Caco-2 (cell line): ENCODE data around the gene COL4A4. TPM values are rescaled to one million over a fixed set of nuclear protein-coding genes. Genes with fewer than 3 reads are reported as not detected.

Source experiments
- BruUV-seq: library from RNA; stranded (reverse); fragments of 400-500 nt; replicated peaks from 2 replicates; lab custom pipeline; 2021; lab: Mats Ljungman, UMichigan
- CTCF ChIA-PET: fragments of 300-600 bp; sonication (Branson Sonifier 250); formaldehyde crosslinking; loops from one replicate; lab custom pipeline; 2022; ENCODE audit warnings: antibody characterized with exemption; lab: Charles Lee
- POLR2A ChIA-PET: fragments of 300-600 bp; sonication (Branson Sonifier 250); formaldehyde crosslinking; loops from one replicate; lab custom pipeline; 2022; ENCODE audit warnings: antibody characterized with exemption; lab: Charles Lee
- DNase-seq, 2 experiments: peaks; one replicate each; pipeline versions ENCODE4 v3.0.0 to v3.0.0-alpha.2; 2020 to 2022
- H3K27me3 ChIP-seq: replicated peaks from 2 replicates; pipeline ENCODE4 v1.6.0; 2011; ENCODE audit warnings: low read length; ENCODE audit not compliant: control insufficient read depth, insufficient read depth
- H3K36me3 ChIP-seq: 2 replicates; pipeline ENCODE4 v1.5.1; 2011; ENCODE audit warnings: low read length; ENCODE audit not compliant: control insufficient read depth, insufficient read depth
- H3K4me1 ChIP-seq: fragments of 250-450 bp; sonication (Bioruptor Pico); 2 replicates; pipeline ENCODE4 v1.5.1; 2020; ENCODE audit warnings: mild to moderate bottlenecking
- H3K4me3 ChIP-seq: 2 replicates; pipeline ENCODE4 v1.5.1; 2011; ENCODE audit warnings: low read depth, mild to moderate bottlenecking, control low read depth, low read length
- H3K9me3 ChIP-seq: fragments of 250-450 bp; sonication (Bioruptor Pico); 2 replicates; pipeline ENCODE4 v1.5.1; 2020; ENCODE audit warnings: mild to moderate bottlenecking, moderate library complexity
- H3K27ac Mint-ChIP-seq: one replicate; pipeline ENCODE4 v1.8.0; 2022; ENCODE audit warnings: mixed read lengths; ENCODE audit not compliant: unreplicated experiment
- H3K27me3 Mint-ChIP-seq: one replicate; pipeline ENCODE4 v1.8.0; 2022; ENCODE audit warnings: mixed read lengths; ENCODE audit not compliant: insufficient read depth, unreplicated experiment
- H3K36me3 Mint-ChIP-seq: one replicate; pipeline ENCODE4 v1.8.0; 2022; ENCODE audit warnings: mild to moderate bottlenecking, mixed read lengths; ENCODE audit not compliant: insufficient read depth, unreplicated experiment
- H3K4me1 Mint-ChIP-seq: one replicate; pipeline ENCODE4 v1.8.0; 2022; ENCODE audit warnings: low read depth, mixed read lengths; ENCODE audit not compliant: unreplicated experiment
- H3K4me3 Mint-ChIP-seq: one replicate; pipeline ENCODE4 v1.8.0; 2022; ENCODE audit warnings: mild to moderate bottlenecking, moderate library complexity, mixed read lengths; ENCODE audit not compliant: unreplicated experiment
- H3K9me3 Mint-ChIP-seq: one replicate; pipeline ENCODE4 v1.8.0; 2022; ENCODE audit warnings: mixed read lengths; ENCODE audit not compliant: unreplicated experiment
- intact Hi-C: fragments of 100-400 bp; cut with micrococcal nuclease; formaldehyde crosslinking; loops from one replicate; pipeline ENCODE4 v1.10.0; 2022; ENCODE audit not compliant: unreplicated experiment
- total RNA-seq: library from RNA; stranded (reverse); gene quantifications from 2 replicates; pipeline ENCODE4 v1.2.3, GENCODE V29; 2022
- TF ChIP-seq, protein P1 (sequence below), 2 experiments: fragments of 200-600 bp in 1 of 2; IDR thresholded peaks; 1 replicate in 1 of 2; 2 replicates in 1 of 2; pipeline versions ENCODE4 v1.5.1 to v1.8.0; 2011 to 2022; ENCODE audit warnings: antibody characterized with exemption in 1 of 2, control low read depth in 1 of 2, inconsistent platforms in 1 of 2, low read depth in 1 of 2, low read length in 1 of 2, mild to moderate bottlenecking in 1 of 2, moderate library complexity in 1 of 2; ENCODE audit not compliant: insufficient read depth in 1 of 2, severe bottlenecking in 1 of 2, unreplicated experiment in 1 of 2

The COL4A4 gene
- total RNA-seq, 1 experiment from 2014 or later: 8.7 TPM

DNA sequence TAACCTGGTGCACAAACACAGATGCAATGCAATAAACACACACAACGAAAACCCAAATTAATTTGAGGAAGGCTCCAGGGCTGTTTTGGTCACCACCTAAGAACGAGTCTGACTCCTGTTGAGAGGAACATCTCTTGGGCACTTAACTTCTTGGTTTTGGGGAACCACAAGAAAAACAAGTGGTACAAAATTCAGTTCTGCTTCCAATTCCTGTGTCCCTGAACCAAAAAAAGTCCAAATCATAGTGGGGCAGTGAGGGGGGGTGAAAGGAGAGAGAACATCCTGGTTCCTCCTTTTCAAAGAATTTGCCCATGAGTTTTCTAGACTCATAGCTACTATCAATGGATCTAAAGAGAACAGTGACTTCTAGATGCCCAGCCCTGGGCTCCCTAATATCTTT, 143.6 kb downstream of the COL4A4 start:
- Mint-ChIP-seq H3K4me3 (no peak overlapping the region), H3K27me3 (no peaks in the 10 kb centered on the region), H3K27ac (no peak overlapping the region), H3K9me3 (no peaks in the 10 kb centered on the region), H3K4me1 (no peaks in the 10 kb centered on the region), H3K36me3 (no peaks in the 10 kb centered on the region)
- Histone ChIP-seq H3K4me3 (no peak overlapping the region), H3K9me3 (no peaks in the 10 kb centered on the region), H3K4me1 (no peaks in the 10 kb centered on the region), H3K36me3 (no peaks in the 10 kb centered on the region), H3K27me3 (no peaks in the 10 kb centered on the region)
- intact Hi-C loops: no loop called here
- DNase-seq: no peak
- TF ChIP-seq, protein P1, sequence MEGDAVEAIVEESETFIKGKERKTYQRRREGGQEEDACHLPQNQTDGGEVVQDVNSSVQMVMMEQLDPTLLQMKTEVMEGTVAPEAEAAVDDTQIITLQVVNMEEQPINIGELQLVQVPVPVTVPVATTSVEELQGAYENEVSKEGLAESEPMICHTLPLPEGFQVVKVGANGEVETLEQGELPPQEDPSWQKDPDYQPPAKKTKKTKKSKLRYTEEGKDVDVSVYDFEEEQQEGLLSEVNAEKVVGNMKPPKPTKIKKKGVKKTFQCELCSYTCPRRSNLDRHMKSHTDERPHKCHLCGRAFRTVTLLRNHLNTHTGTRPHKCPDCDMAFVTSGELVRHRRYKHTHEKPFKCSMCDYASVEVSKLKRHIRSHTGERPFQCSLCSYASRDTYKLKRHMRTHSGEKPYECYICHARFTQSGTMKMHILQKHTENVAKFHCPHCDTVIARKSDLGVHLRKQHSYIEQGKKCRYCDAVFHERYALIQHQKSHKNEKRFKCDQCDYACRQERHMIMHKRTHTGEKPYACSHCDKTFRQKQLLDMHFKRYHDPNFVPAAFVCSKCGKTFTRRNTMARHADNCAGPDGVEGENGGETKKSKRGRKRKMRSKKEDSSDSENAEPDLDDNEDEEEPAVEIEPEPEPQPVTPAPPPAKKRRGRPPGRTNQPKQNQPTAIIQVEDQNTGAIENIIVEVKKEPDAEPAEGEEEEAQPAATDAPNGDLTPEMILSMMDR (IDR thresholded peaks at IDR 0.05; ENCODE audit: insufficient read depth in 1 of 2, low read depth in 1 of 2, low read length in 1 of 2, severe bottlenecking in 1 of 2, unreplicated experiment in 1 of 2): no peak
- POLR2A ChIA-PET: no interaction called here
- CTCF ChIA-PET: no interaction called here
- no TSS peak for BruUV-seq

DNA sequence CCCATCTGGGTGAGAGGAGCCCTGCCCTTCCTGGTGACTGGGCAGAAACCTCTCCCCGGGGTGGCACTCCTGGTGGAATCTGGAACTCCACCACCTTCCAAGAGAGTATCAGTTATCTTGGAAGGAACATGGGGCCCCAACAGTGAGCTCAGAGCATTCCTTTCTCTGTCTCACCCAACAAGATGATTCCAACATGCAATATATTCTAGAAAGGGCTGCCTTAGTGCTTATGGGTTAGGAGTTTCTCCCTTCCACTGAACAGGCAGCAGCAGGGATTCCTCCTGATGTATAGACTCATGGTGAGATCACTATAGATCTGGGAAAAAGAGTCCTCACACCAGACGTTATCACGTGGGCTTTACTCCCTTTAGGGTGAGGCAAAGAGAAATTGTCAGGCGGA, 147.1 kb downstream of the COL4A4 start:
- H3K36me3 Mint-ChIP-seq: no peaks in the 10 kb centered on the region
- BruUV-seq: no TSS peak
- TF ChIP-seq, protein P1 (IDR thresholded peaks at IDR 0.05; ENCODE audit: insufficient read depth in 1 of 2, low read depth in 1 of 2, low read length in 1 of 2, severe bottlenecking in 1 of 2, unreplicated experiment in 1 of 2): no peak
- Histone ChIP-seq H3K4me3 (no peak overlapping the region), H3K36me3 (no peaks in the 10 kb centered on the region), H3K4me1 (no peaks in the 10 kb centered on the region), H3K27me3 (no peaks in the 10 kb centered on the region), H3K9me3 (no peaks in the 10 kb centered on the region)
- H3K4me1 Mint-ChIP-seq: no peaks in the 10 kb centered on the region
- CTCF ChIA-PET: interaction anchor here (0.5 kb wide), 1 partner anchor 285 kb away, joined by 6 read pairs; no protein-coding TSS in a partner anchor
- H3K9me3 Mint-ChIP-seq: no peaks in the 10 kb centered on the region
- H3K4me3 Mint-ChIP-seq: no peak overlapping the region
- no peaks in the 10 kb centered on the region for H3K27me3 Mint-ChIP-seq
- DNase-seq: no peak
- intact Hi-C loops: no loop called here
- POLR2A ChIA-PET: no interaction called here
- no peak overlapping the region for H3K27ac Mint-ChIP-seq

DNA sequence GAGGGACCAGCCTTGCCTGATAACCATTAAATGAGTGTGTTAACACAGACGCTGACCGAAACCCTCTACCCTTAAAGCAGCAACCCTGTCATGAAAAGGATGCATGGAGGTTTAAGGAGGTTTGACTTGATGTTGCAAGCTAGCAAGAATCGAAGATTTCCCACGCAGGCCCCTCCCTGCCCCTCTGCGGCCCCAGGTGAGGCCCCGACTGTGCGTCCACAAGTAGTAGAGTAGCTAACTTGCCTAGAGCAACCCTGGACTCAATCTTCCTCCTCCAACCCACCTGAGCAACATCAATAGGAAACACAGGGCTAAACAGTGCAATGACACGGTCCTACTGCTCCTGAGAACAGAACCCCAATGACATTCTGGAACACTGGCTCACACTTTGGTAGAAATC, 150.1 kb downstream of the COL4A4 start:
- intact Hi-C loops: no loop called here

More for the DNA sequence above, 150.1 kb downstream of the COL4A4 start:
- ChIA-PET CTCF (no interaction called here), POLR2A (no interaction called here)
- no peak for DNase-seq
- H3K4me3 Mint-ChIP-seq: no peak overlapping the region
- no peaks in the 10 kb centered on the region for H3K27me3 Mint-ChIP-seq
- Histone ChIP-seq H3K36me3 (no peaks in the 10 kb centered on the region), H3K9me3 (no peaks in the 10 kb centered on the region), H3K27me3 (no peaks in the 10 kb centered on the region), H3K4me3 (no peak overlapping the region), H3K4me1 (no peaks in the 10 kb centered on the region)
- TF ChIP-seq, protein P1 (IDR thresholded peaks at IDR 0.05; ENCODE audit: insufficient read depth in 1 of 2, low read depth in 1 of 2, low read length in 1 of 2, severe bottlenecking in 1 of 2, unreplicated experiment in 1 of 2): no peak
- no peaks in the 10 kb centered on the region for H3K9me3 Mint-ChIP-seq
- peaks cover 6% of the 10 kb centered on the region for H3K36me3 Mint-ChIP-seq
- no TSS peak for BruUV-seq
- H3K27ac Mint-ChIP-seq: no peak overlapping the region
- H3K4me1 Mint-ChIP-seq: no peaks in the 10 kb centered on the region
